Left lung (tissue), 10 donors: ENCODE measurements around the gene NDUFV2. TPM values are rescaled to one million over a fixed set of nuclear protein-coding genes. Genes with fewer than 3 reads are reported as not detected.
A peak's percentile ranks its signal among the peaks of the same experiment; 100 is the strongest.

ENCODE experiments used
- ATAC-seq: fragments of 200-7000 bp; cut with Tn5 transposase; one replicate; pipeline ENCODE4 v1.9.1; 2020; ENCODE audit warnings: moderate library complexity
- DNase-seq, 4 donors: peaks; one replicate each; pipeline ENCODE4 v3.0.0-alpha.2; 2013 to 2020
- H3K27ac ChIP-seq, 2 donors: fragments of 200-600 bp; sonication (generic) in 1 of 2; one replicate each; pipeline versions ENCODE4 v1.5.0 to v1.8.0; 2020 to 2021
- H3K27me3 ChIP-seq, 2 donors: fragments of 200-600 bp; sonication (generic) in 1 of 2; one replicate each; pipeline versions ENCODE4 v1.5.0 to v1.8.0; 2020 to 2021
- H3K36me3 ChIP-seq, 2 donors: fragments of 200-600 bp; sonication (generic) in 1 of 2; one replicate each; pipeline versions ENCODE4 v1.5.0 to v1.8.0; 2020 to 2021
- H3K4me1 ChIP-seq, 2 donors: fragments of 200-600 bp; one replicate each; pipeline ENCODE4 v1.8.0; 2021
- H3K4me3 ChIP-seq, 2 donors: fragments of 200-600 bp; sonication (generic) in 1 of 2; one replicate each; pipeline versions ENCODE4 v1.5.0 to v1.8.0; 2020 to 2021; ENCODE audit warnings: mild to moderate bottlenecking in 1 of 2
- H3K9me3 ChIP-seq, 2 donors: fragments of 200-600 bp; sonication (generic) in 1 of 2; one replicate each; pipeline versions ENCODE4 v1.5.0 to v1.8.0; 2020 to 2021
- CTCF ChIP-seq, 2 donors: fragments of 200-600 bp; sonication (generic) in 1 of 2; IDR thresholded peaks; one replicate each; pipeline versions ENCODE4 v1.5.0 to v1.8.0; 2021; ENCODE audit warnings: antibody characterized with exemption in 2 of 2
- intact Hi-C, 2 donors: fragments of 100-400 bp; cut with DNase I; formaldehyde crosslinking; loops; one replicate each; pipeline versions ENCODE4 v1.11.2 to v1.14.2; 2022
- polyA plus RNA-seq, 6 donors: library from polyadenylated mRNA; unstranded; fragments of 120-200 nt; gene quantifications; one replicate each; pipeline ENCODE4 v1.2.1, GENCODE V29; 2013; ENCODE audit not compliant: insufficient read length in 6 of 6
- total RNA-seq, 2 donors: library from RNA; stranded (reverse); fragmentation: NEBNext Ultra II Directional; extraction: Animal tissue kit (Norgen Biotek cat#: 25700); gene quantifications; one replicate each; pipeline ENCODE4 v1.2.1, GENCODE V29; 2021
- donor health status: DM: no; HTN: yes; CAD: no.
- donor health status: DM: no; HTN: no; CAD: no.

Gene NDUFV2
- total and polyA plus RNA-seq, 8 donors: 69.1 to 138 (median 93.6) TPM

GRCh38 chr18:9126337-9126736 is 23.8 kb downstream of the NDUFV2 start:
- DNase-seq (no peak), ATAC-seq (no peak)
- no peak for TF ChIP-seq CTCF (IDR thresholded peaks at IDR 0.05)
- intact Hi-C loops: no loop called here
- H3K27ac ChIP-seq: no peak overlapping the region
- peaks cover 0 to 21% of the 10 kb centered on the region in 2 donors for H3K4me1 ChIP-seq
- peaks cover 0 to 67% of the 10 kb centered on the region in 2 donors for H3K36me3 ChIP-seq
- no peak overlapping the region for H3K4me3 ChIP-seq
- no peaks in the 10 kb centered on the region for H3K9me3 ChIP-seq
- H3K27me3 ChIP-seq: no peaks in the 10 kb centered on the region

- intact Hi-C loops: no loop called here
- no peaks in the 10 kb centered on the region for H3K27me3 ChIP-seq
- no peak overlapping the region for H3K27ac ChIP-seq
- peaks cover 0 to 81% of the 10 kb centered on the region in 2 donors for H3K36me3 ChIP-seq
- no peak overlapping the region for H3K4me3 ChIP-seq
- DNase-seq (no peak), ATAC-seq (no peak)
- no peak for TF ChIP-seq CTCF (IDR thresholded peaks at IDR 0.05)
- H3K9me3 ChIP-seq: no peaks in the 10 kb centered on the region
- H3K4me1 ChIP-seq: peaks cover 0 to 34% of the 10 kb centered on the region in 2 donors
Observed at GRCh38 chr18:9130195-9130594, 27.7 kb downstream of the NDUFV2 start.

GRCh38 chr18:9130806-9131205 is 28.3 kb downstream of the NDUFV2 start:
- Histone ChIP-seq H3K27me3 (no peaks in the 10 kb centered on the region), H3K4me3 (no peak overlapping the region), H3K36me3 (peaks cover 0 to 75% of the 10 kb centered on the region in 2 donors), H3K9me3 (no peaks in the 10 kb centered on the region), H3K27ac (no peak overlapping the region), H3K4me1 (peaks cover 0 to 40% of the 10 kb centered on the region in 2 donors)
- intact Hi-C loops: no loop called here
- DNase-seq (no peak), ATAC-seq (no peak)
- TF ChIP-seq CTCF (IDR thresholded peaks at IDR 0.05): no peak

- Histone ChIP-seq H3K36me3 (peaks cover 0 to 57% of the 10 kb centered on the region in 2 donors), H3K27me3 (no peaks in the 10 kb centered on the region), H3K27ac (no peak overlapping the region), H3K9me3 (no peaks in the 10 kb centered on the region), H3K4me3 (no peak overlapping the region), H3K4me1 (peaks cover 0 to 40% of the 10 kb centered on the region in 2 donors)
- DNase-seq: no peak
- ATAC-seq: no peak
- TF ChIP-seq CTCF (IDR thresholded peaks at IDR 0.05): no peak
- intact Hi-C loops: no loop called here
Observed at GRCh38 chr18:9132628-9133027, 30.1 kb downstream of the NDUFV2 start.

- H3K9me3 ChIP-seq: no peaks in the 10 kb centered on the region
- peak overlapping the region in 1 of 2 donors; percentile 0 for H3K27ac ChIP-seq
- no peak overlapping the region for H3K4me3 ChIP-seq
- H3K27me3 ChIP-seq: no peaks in the 10 kb centered on the region
- peaks cover 0 to 36% of the 10 kb centered on the region in 2 donors for H3K4me1 ChIP-seq
- peaks cover 0 to 51% of the 10 kb centered on the region in 2 donors for H3K36me3 ChIP-seq
- no peak for DNase-seq
- no peak for TF ChIP-seq CTCF (IDR thresholded peaks at IDR 0.05)
- no peak for ATAC-seq
- intact Hi-C loops: no loop called here
Observed at GRCh38 chr18:9133225-9133624, 30.7 kb downstream of the NDUFV2 start.
